Kidney epithelial cell (primary cell): Measurements from ENCODE around the gene PIK3R4. TPM values are rescaled to one million over a fixed set of nuclear protein-coding genes. Genes with fewer than 3 reads are reported as not detected.

Experiments
- DNase-seq: peaks from one replicate; pipeline ENCODE4 v3.0.0-alpha.2; 2010; ENCODE audit warnings: low read depth
- H3K27me3 ChIP-seq: 2 replicates; pipeline ENCODE4 v1.6.0; 2011; ENCODE audit warnings: low read length; ENCODE audit not compliant: control insufficient read depth, insufficient read depth
- H3K36me3 ChIP-seq: 2 replicates; pipeline ENCODE4 v1.5.1; 2011; ENCODE audit warnings: low read length; ENCODE audit not compliant: control insufficient read depth, insufficient read depth
- H3K4me3 ChIP-seq: 2 replicates; pipeline ENCODE4 v1.5.1; 2011; ENCODE audit warnings: low read depth, mild to moderate bottlenecking, control low read depth, low read length
- CTCF ChIP-seq: IDR thresholded peaks from 2 replicates; pipeline ENCODE4 v1.5.1; 2011; ENCODE audit warnings: mild to moderate bottlenecking, moderate library complexity, low read length, control low read depth, inconsistent platforms; ENCODE audit not compliant: insufficient read depth, poor library complexity, severe bottlenecking
- total RNA-seq: library from RNA; depleted of rRNA; stranded (reverse); fragments of >200 nt; gene quantifications from 2 replicates; pipeline ENCODE4 v1.2.3, GENCODE V29; 2015

PIK3R4 gene
- total RNA-seq, 1 donor from 2014 or later, result 32.9 TPM

GRCh38 chr3:130711565-130712324, 34.9 kb downstream of the PIK3R4 start:
- Histone ChIP-seq H3K27me3 (no peaks in the 10 kb centered on the region), H3K4me3 (no peak overlapping the region), H3K36me3 (peaks cover 1% of the 10 kb centered on the region)
- no peak for TF ChIP-seq CTCF
- DNase-seq, result no peak

- TF ChIP-seq CTCF, result no peak
These were observed 37.0 kb downstream of the PIK3R4 start for GRCh38 chr3:130709671-130710070.

GRCh38 chr3:130707902-130708601, 38.6 kb downstream of the PIK3R4 start:
- no peak overlapping the region for H3K4me3 ChIP-seq
- no peaks in the 10 kb centered on the region for H3K27me3 ChIP-seq
- DNase-seq, result no peak
- TF ChIP-seq CTCF, result no peak
- peaks cover 1% of the 10 kb centered on the region for H3K36me3 ChIP-seq

More at GRCh38 chr3:130709671-130710070, 37.0 kb downstream of the PIK3R4 start:
- no peak for DNase-seq
- Histone ChIP-seq H3K27me3 (no peaks in the 10 kb centered on the region), H3K4me3 (no peak overlapping the region), H3K36me3 (peaks cover 1% of the 10 kb centered on the region)

GRCh38 chr3:130705501-130705900, 41.1 kb downstream of the PIK3R4 start:
- DNase-seq, result no peak
- TF ChIP-seq CTCF, result no peak
- peaks cover 1% of the 10 kb centered on the region for H3K36me3 ChIP-seq

GRCh38 chr3:130702985-130703384, 43.6 kb downstream of the PIK3R4 start:
- H3K27me3 ChIP-seq, result no peaks in the 10 kb centered on the region
- H3K36me3 ChIP-seq, result peaks cover 1% of the 10 kb centered on the region
- TF ChIP-seq CTCF, result no peak
- DNase-seq, result no peak
- H3K4me3 ChIP-seq, result no peak overlapping the region

More at GRCh38 chr3:130705501-130705900, 41.1 kb downstream of the PIK3R4 start:
- H3K27me3 ChIP-seq, result no peaks in the 10 kb centered on the region
- no peak overlapping the region for H3K4me3 ChIP-seq
